H9 (cell line): ENCODE results near the gene CCDC141. TPM values are rescaled to one million over a fixed set of nuclear protein-coding genes. Genes with fewer than 3 reads are reported as not detected.

Source experiments
- DNase-seq: peaks from one replicate; pipeline ENCODE4 v3.0.0-alpha.2; 2017
- H2AFZ ChIP-seq: one replicate; pipeline ENCODE4 v1.6.1; 2013; ENCODE audit warnings: mild to moderate bottlenecking, low read length, control low read depth, moderate library complexity
- H2AK5ac ChIP-seq: 2 replicates; pipeline ENCODE4 v1.6.1; 2013; ENCODE audit warnings: low read length, control low read depth, mixed read lengths; ENCODE audit not compliant: insufficient read length
- H2BK120ac ChIP-seq: one replicate; pipeline ENCODE4 v1.6.1; 2013; ENCODE audit warnings: low read depth, mild to moderate bottlenecking, low read length, control low read depth, inconsistent platforms; ENCODE audit not compliant: poor library complexity, severe bottlenecking
- H2BK12ac ChIP-seq: 2 replicates; pipeline ENCODE4 v1.6.1; 2013; ENCODE audit warnings: low read length, control low read depth, mixed read lengths, low read depth; ENCODE audit not compliant: insufficient read length
- H2BK15ac ChIP-seq: 2 replicates; pipeline ENCODE4 v1.6.1; 2013; ENCODE audit warnings: low read depth, low read length, control low read depth
- H2BK20ac ChIP-seq: one replicate; pipeline ENCODE4 v1.6.1; 2013; ENCODE audit warnings: low read depth, mild to moderate bottlenecking, low read length, control low read depth, inconsistent platforms; ENCODE audit not compliant: poor library complexity, severe bottlenecking
- H2BK5ac ChIP-seq: 2 replicates; pipeline ENCODE4 v1.6.1; 2013; ENCODE audit warnings: low read length, control low read depth, mixed read lengths; ENCODE audit not compliant: insufficient read length
- H3K14ac ChIP-seq: 2 replicates; pipeline ENCODE4 v1.6.1; 2013; ENCODE audit warnings: low read length, control low read depth; ENCODE audit not compliant: insufficient read depth
- H3K18ac ChIP-seq: 2 replicates; pipeline ENCODE4 v1.6.1; 2013; ENCODE audit warnings: low read depth, mild to moderate bottlenecking, mixed read lengths, low read length, control low read depth; ENCODE audit not compliant: insufficient read length
- H3K23ac ChIP-seq: 2 replicates; pipeline ENCODE4 v1.6.1; 2013; ENCODE audit warnings: low read length, control low read depth, mixed read lengths, low read depth; ENCODE audit not compliant: insufficient read length
- H3K23me2 ChIP-seq: 2 replicates; pipeline ENCODE4 v1.6.1; 2013; ENCODE audit warnings: low read depth, mild to moderate bottlenecking, mixed read lengths, low read length, control low read depth; ENCODE audit not compliant: insufficient read length, poor library complexity, severe bottlenecking
- H3K27ac ChIP-seq: 2 replicates; pipeline ENCODE4 v1.5.1; 2013; ENCODE audit warnings: low read length, control low read depth, mixed read lengths, low read depth; ENCODE audit not compliant: insufficient read length
- H3K27me3 ChIP-seq: 2 replicates; pipeline ENCODE4 v1.6.1; 2013; ENCODE audit warnings: low read length, control low read depth, inconsistent platforms; ENCODE audit not compliant: insufficient read depth
- H3K4ac ChIP-seq: 2 replicates; pipeline ENCODE4 v1.6.1; 2013; ENCODE audit warnings: low read depth, mild to moderate bottlenecking, control low read depth, inconsistent platforms, low read length, moderate library complexity
- H3K4me1 ChIP-seq: 2 replicates; pipeline ENCODE4 v1.6.1; 2013; ENCODE audit warnings: low read length, control low read depth, inconsistent platforms; ENCODE audit not compliant: insufficient read depth
- H3K4me2 ChIP-seq: 2 replicates; pipeline ENCODE4 v1.6.1; 2013; ENCODE audit warnings: low read length, control low read depth, mixed read lengths; ENCODE audit not compliant: insufficient read length, insufficient read depth
- H3K56ac ChIP-seq: 2 replicates; pipeline ENCODE4 v1.6.1; 2013; ENCODE audit warnings: low read depth, mild to moderate bottlenecking, mixed read lengths, low read length, control low read depth; ENCODE audit not compliant: insufficient read length
- H3K79me1 ChIP-seq: 2 replicates; pipeline ENCODE4 v1.6.1; 2013; ENCODE audit warnings: low read depth, mild to moderate bottlenecking, moderate library complexity, low read length, control low read depth, inconsistent platforms; ENCODE audit not compliant: insufficient read depth, poor library complexity, severe bottlenecking
- H3K79me2 ChIP-seq: 2 replicates; pipeline ENCODE4 v1.6.1; 2013; ENCODE audit warnings: low read length, control low read depth, inconsistent platforms; ENCODE audit not compliant: insufficient read depth
- H3K9ac ChIP-seq: 2 replicates; pipeline ENCODE4 v1.6.1; 2013; ENCODE audit warnings: low read length, control low read depth, mixed read lengths; ENCODE audit not compliant: insufficient read length; ENCODE audit errors: extremely low read depth
- H3K9me3 ChIP-seq: one replicate; pipeline ENCODE4 v1.6.1; 2013; ENCODE audit warnings: low read depth, low read length, inconsistent platforms; ENCODE audit not compliant: control insufficient read depth
- H3T11ph ChIP-seq: one replicate; pipeline ENCODE4 v1.6.1; 2013; ENCODE audit warnings: mild to moderate bottlenecking, low read length, control low read depth, inconsistent platforms
- H4K20me1 ChIP-seq: one replicate; pipeline ENCODE4 v1.6.1; 2013; ENCODE audit not compliant: control insufficient read depth, insufficient read length, insufficient read depth
- H4K5ac ChIP-seq: 2 replicates; pipeline ENCODE4 v1.6.1; 2013; ENCODE audit warnings: low read depth, mild to moderate bottlenecking, mixed read lengths, low read length, control low read depth; ENCODE audit not compliant: insufficient read length
- H4K8ac ChIP-seq: replicated peaks from 2 replicates; pipeline ENCODE4 v1.6.1; 2013; ENCODE audit warnings: low read length, control low read depth, mixed read lengths, low read depth; ENCODE audit not compliant: insufficient read length
- H4K91ac ChIP-seq: 2 replicates; pipeline ENCODE4 v1.6.1; 2013; ENCODE audit warnings: low read depth, mild to moderate bottlenecking, moderate library complexity, mixed read lengths, low read length, control low read depth; ENCODE audit not compliant: insufficient read length
- H3K27ac Mint-ChIP-seq, 3 experiments: 2 replicates in 2 of 3; 3 replicates in 1 of 3; pipeline ENCODE4 v1.8.0; 2020 to 2021; ENCODE audit warnings: mixed read lengths in 3 of 3, mild to moderate bottlenecking in 1 of 3, moderate library complexity in 1 of 3
- H3K27me3 Mint-ChIP-seq: 2 replicates; pipeline ENCODE4 v1.8.0; 2021; ENCODE audit warnings: low read depth, mild to moderate bottlenecking, moderate library complexity, mixed read lengths
- H3K36me3 Mint-ChIP-seq, 3 experiments: 2 replicates in 2 of 3; 3 replicates in 1 of 3; pipeline ENCODE4 v1.8.0; 2020 to 2021; ENCODE audit warnings: low read depth in 3 of 3, mixed read lengths in 3 of 3; ENCODE audit not compliant: insufficient read depth in 1 of 3
- H3K4me1 Mint-ChIP-seq, 2 experiments: 2 replicates each; pipeline ENCODE4 v1.8.0; 2020; ENCODE audit warnings: mixed read lengths in 2 of 2
- H3K4me3 Mint-ChIP-seq, 2 experiments: 2 replicates in 1 of 2; 3 replicates in 1 of 2; pipeline ENCODE4 v1.8.0; 2020 to 2021; ENCODE audit warnings: mild to moderate bottlenecking in 2 of 2, mixed read lengths in 2 of 2, moderate library complexity in 1 of 2
- H3K9me3 Mint-ChIP-seq, 2 experiments: 2 replicates in 1 of 2; 3 replicates in 1 of 2; pipeline ENCODE4 v1.8.0; 2020; ENCODE audit warnings: mild to moderate bottlenecking in 2 of 2, mixed read lengths in 2 of 2, moderate library complexity in 1 of 2
- WGBS: extraction: QIAGEN DNeasy Blood & Tissue Kit; methylation state at CpG from one replicate; pipeline ENCODE4 v1.1.7; 2013; ENCODE audit warnings: missing lambda C conversion rate, low lambda C conversion rate, mixed read lengths; ENCODE audit not compliant: insufficient read length; ENCODE audit errors: extremely low coverage; 5-methylcytosine and 5-hydroxymethylcytosine counted together
- total RNA-seq: library from RNA; stranded (reverse); gene quantifications from 2 replicates; pipeline ENCODE4 v1.2.1, GENCODE V29; 2021
- TF ChIP-seq, protein P1 (sequence below): fragments of 200-600 bp; sonication (generic); conservative IDR thresholded peaks from 3 replicates; pipeline ENCODE4 v1.8.0; 2021; ENCODE audit warnings: antibody characterized with exemption, mild to moderate bottlenecking

CCDC141 gene
- total RNA-seq, 1 experiment from 2014 or later: 1.0 TPM

DNA sequence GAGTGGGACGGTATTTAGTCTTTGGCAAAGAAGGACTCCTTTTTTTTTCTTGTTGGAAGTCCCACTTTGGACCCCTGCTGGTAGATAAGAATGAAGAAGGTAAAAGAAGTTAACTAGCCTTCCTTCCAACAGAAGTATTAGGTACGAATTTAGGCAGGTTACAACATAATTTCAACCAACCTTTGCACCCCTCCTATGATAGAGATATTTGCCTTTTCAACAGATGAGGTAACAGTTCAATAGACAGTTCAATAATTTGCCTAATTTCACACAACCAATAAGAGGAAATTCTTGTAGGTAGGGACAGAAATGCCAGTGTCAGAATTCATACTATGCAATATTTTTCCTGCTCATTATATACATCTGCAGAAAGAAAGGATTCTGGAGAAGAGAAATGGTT is 100.8 kb downstream of the CCDC141 start:
- Histone ChIP-seq H4K20me1 (no peaks in the 10 kb centered on the region), H3K79me1 (no peaks in the 10 kb centered on the region), H3K23ac (no peak overlapping the region), H3K79me2 (no peaks in the 10 kb centered on the region), H3T11ph (no peak overlapping the region), H3K23me2 (no peaks in the 10 kb centered on the region), H2AK5ac (no peak overlapping the region), H3K9ac (no peak overlapping the region), H3K14ac (no peak overlapping the region), H3K4me1 (no peaks in the 10 kb centered on the region), H3K27me3 (no peaks in the 10 kb centered on the region), H3K9me3 (no peaks in the 10 kb centered on the region), H4K8ac (no peak overlapping the region), H2BK120ac (no peak overlapping the region), H2AFZ (no peak overlapping the region), H3K4me2 (no peak overlapping the region), H3K27ac (no peak overlapping the region), H3K18ac (no peak overlapping the region), H3K4ac (no peak overlapping the region), H4K91ac (no peak overlapping the region), H2BK15ac (no peak overlapping the region), H2BK5ac (no peak overlapping the region), H4K5ac (no peak overlapping the region), H3K56ac (no peak overlapping the region), H2BK12ac (no peak overlapping the region), H2BK20ac (no peak overlapping the region)
- Mint-ChIP-seq H3K27me3 (no peaks in the 10 kb centered on the region), H3K27ac (no peak overlapping the region), H3K4me1 (0 out of 4 replicates have a peak, but pooled peaks cover 0 to 4% of the 10 kb centered on the region in 2 experiments), H3K4me3 (no peak overlapping the region), H3K36me3 (no peaks in the 10 kb centered on the region), H3K9me3 (no peaks in the 10 kb centered on the region; a peak in 1 of 5 replicates)
- TF ChIP-seq, protein P1, sequence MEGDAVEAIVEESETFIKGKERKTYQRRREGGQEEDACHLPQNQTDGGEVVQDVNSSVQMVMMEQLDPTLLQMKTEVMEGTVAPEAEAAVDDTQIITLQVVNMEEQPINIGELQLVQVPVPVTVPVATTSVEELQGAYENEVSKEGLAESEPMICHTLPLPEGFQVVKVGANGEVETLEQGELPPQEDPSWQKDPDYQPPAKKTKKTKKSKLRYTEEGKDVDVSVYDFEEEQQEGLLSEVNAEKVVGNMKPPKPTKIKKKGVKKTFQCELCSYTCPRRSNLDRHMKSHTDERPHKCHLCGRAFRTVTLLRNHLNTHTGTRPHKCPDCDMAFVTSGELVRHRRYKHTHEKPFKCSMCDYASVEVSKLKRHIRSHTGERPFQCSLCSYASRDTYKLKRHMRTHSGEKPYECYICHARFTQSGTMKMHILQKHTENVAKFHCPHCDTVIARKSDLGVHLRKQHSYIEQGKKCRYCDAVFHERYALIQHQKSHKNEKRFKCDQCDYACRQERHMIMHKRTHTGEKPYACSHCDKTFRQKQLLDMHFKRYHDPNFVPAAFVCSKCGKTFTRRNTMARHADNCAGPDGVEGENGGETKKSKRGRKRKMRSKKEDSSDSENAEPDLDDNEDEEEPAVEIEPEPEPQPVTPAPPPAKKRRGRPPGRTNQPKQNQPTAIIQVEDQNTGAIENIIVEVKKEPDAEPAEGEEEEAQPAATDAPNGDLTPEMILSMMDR: no peak
- WGBS: no CpG with 5 or more reads among the region's 2 CpGs
- no peak for DNase-seq
